GOT3 (cell line): ENCODE results near the gene TCHHL1.
A peak's percentile ranks its signal among the peaks of the same experiment; 100 is the strongest.
"Not testable (repeated sequence)": the region's sequence is repeated elsewhere in the genome, so short reads cannot be mapped to it uniquely, and the experiment has no call there.

Source experiments
- DNase-seq: peaks from one replicate; lab custom pipeline; 2025; ENCODE audit warnings: mixed read lengths; lab: John Stamatoyannopoulos, UW

The TCHHL1 gene

GRCh38 chr1:152086760-152087159, 2.1 kb downstream of the TCHHL1 start:
- DNase-seq, result no peak

- no peak for DNase-seq
Measured at GRCh38 chr1:152084853-152085252, 4.0 kb downstream of the TCHHL1 start.

- not testable (repeated sequence) for DNase-seq
Measured at GRCh38 chr1:152081026-152081425, 7.8 kb downstream of the TCHHL1 start.

DNA sequence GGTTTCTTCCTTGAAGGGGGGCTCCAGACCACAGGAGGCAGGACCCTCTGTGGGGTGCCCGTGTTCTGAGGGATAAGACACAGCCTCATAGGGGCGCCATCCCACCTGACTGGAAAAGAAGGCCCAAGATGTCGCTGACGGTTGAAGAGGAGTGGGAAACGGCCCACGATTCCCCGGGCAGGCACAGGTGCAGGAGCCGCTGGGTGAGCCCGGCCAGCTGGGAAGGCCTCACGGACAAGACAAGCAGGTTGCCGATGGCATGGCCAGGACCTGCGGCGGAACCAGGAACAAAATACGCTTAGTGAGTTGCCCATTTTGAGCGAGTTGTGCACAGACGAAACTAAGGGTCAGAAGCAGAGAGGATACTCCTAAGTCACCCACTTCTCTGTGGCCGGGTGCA, 8.4 kb downstream of the TCHHL1 start:
- DNase-seq, result not testable (repeated sequence)

GRCh38 chr1:152078831-152079441, 9.9 kb downstream of the TCHHL1 start:
- DNase-seq, result no peak

GRCh38 chr1:152072311-152072710, 16.6 kb downstream of the TCHHL1 start:
- DNase-seq, result no peak

DNA sequence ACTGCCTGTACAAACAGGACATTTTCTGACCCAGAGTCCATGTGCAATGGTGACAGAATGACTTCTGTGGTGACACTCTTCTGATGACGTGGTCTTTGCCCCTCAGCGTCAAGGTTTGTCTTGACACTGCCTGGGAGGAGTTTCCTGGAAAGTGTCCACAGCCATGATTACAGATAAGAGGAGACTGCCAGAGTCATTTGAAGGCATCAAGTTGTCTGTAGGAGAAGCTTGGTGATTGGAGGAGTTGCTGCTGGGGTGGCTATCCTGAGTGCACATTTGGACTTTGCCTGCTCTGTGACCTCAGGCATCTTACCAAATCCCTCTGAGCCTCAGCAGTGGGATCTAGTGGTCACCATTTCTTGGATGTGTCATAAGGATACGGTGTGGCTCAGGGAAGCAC, 17.7 kb downstream of the TCHHL1 start:
- DNase-seq, result no peak

GRCh38 chr1:152067929-152068328, 20.9 kb downstream of the TCHHL1 start:
- DNase-seq, result no peak

GRCh38 chr1:152067150-152067549, 21.7 kb downstream of the TCHHL1 start:
- no peak for DNase-seq

GRCh38 chr1:152061952-152062351, 26.9 kb downstream of the TCHHL1 start:
- DNase-seq, result no peak

DNA sequence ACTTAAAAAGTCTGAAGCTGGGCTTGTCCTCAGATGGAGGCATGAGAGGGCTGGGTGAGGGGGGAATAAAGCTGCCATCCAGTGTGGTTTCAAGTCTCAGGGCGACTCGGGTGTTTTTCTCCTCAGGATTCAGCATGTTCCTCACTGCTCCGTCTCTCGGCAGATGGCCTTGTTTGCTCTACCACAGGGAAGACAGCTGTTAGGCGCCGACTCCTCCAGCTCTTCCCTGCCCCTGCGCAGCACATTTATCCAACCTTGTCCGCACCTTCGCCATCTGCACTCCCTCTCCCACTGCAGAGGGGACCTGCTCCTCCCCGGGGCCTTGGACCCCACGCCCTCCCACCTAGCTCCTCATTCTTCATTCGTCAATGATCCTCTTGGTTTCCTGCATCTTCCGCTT, 35.5 kb downstream of the TCHHL1 start:
- no peak for DNase-seq

DNA sequence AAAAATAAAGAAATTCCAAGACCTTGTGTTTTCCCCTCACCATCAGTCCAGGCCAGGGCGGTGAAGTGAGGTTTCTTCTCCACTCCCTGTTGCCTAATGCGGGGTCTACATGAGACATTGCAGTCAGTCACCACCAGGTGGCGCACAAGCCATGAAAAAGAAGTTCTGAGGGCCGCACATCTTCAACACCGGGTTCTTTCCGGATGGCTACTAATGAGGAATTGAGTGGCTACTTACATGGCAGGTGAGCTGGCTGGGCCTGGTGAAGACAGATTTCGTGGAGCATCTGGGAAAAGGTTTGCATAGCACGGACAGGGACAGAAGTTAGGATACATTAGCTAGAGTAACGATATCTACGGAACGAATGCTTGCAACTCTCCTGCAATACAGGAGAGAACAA, 36.3 kb downstream of the TCHHL1 start:
- peak; percentile 17 for DNase-seq

GRCh38 chr1:152050886-152051675, 37.8 kb downstream of the TCHHL1 start:
- no peak for DNase-seq

DNA sequence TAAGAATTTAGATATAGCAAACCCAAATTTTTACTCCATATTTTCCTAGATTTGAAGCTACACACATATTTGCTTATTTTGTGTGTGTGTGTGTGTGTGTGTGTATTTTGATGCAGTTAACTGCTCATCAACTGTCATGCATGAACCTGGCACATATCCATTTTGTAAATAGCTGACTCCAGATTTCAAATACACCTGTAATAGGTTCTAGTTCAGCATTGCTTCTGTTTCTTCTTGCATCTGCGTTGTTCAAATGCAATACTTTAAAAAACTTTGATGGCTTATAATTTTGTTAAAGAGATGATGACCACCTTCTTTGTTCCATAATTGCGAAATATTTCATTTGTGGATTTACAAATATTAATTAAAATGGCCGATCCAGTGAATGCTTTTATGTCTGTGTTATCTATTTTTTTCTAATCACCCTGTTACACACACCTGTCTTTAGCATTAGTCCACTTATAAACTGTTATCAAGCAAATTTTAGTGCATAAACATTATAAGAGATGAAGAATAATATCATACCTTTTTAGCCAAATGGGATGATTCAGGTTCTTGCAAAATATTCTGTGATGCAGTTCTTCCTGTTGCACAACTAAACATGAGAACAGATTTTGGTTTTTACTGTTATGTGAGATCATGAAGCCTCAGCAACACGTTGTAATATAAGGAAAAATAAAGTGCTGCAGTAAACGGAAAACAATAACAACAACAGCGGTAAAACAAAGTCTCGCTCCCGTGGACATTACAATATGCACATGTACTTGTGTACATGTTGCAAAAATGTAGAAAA, 39.4 kb downstream of the TCHHL1 start:
- no peak for DNase-seq

DNA sequence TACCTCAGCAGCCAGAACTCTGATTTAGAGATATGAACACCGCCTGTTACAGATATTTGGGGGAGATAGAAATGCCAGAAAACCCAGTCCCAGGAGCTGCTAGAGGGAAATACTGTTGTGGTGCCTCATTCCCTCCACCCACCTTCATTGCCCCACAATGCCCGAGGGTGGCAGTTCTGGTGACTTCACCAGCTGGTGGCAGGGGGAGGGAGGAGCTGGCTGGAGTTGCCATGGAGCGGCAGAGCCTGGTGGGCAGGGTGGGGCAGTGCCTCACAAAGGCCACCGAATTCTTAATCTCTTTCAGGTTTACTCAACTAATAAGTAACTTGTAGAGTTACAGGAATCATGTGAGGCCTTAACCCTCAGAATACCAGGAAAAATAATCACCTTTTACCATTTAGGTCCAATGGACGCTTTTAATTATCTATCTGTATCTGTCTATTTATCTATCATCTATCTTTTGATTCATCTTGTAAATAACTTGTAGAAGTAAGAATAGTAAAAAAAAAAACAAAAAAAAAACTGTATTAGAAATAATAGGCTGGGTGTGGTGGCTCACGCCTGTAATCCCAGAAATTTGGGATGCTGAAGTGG, 40.4 kb downstream of the TCHHL1 start:
- peak; percentile 66 for DNase-seq

- DNase-seq, result peak; percentile 89
Measured at GRCh38 chr1:152047730-152048415, 41.0 kb downstream of the TCHHL1 start.

DNA sequence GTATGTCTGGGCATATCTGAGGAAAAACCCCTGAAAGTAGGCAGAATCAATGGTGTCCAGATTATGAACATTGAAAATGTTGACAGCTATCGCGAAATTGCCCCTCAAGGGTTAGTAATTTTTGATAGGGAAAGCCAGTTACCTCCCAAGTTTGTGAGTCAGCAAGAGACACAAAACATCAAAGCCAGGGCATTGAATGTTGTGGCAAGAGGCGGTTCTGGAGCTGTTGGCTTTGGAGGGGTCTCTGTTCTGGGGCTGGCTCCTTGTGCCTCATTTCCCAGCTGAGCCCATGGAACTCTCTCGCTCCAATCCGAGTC, 41.5 kb downstream of the TCHHL1 start:
- DNase-seq, result no peak

DNA sequence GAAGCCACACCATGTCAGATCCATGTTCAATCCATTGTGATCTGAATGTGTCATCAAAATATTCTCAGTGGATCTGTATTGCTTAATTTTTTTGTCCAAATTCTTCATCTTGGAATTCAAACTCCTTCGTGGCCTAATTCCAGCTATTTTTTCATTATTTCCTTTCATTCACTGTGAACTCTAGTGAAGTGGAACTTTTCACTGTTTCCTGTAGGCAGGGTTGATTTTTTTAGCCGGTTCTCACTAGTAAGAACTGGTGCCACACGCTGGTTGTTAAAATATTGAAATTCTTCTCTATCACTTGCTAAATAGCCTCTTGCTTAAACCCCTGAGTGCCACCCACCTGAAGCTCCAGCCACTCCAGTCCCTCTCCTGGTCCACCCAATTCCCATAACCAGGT, 44.5 kb downstream of the TCHHL1 start:
- no peak for DNase-seq

- no peak for DNase-seq
Measured at GRCh38 chr1:152043870-152044269, 45.0 kb downstream of the TCHHL1 start.

DNA sequence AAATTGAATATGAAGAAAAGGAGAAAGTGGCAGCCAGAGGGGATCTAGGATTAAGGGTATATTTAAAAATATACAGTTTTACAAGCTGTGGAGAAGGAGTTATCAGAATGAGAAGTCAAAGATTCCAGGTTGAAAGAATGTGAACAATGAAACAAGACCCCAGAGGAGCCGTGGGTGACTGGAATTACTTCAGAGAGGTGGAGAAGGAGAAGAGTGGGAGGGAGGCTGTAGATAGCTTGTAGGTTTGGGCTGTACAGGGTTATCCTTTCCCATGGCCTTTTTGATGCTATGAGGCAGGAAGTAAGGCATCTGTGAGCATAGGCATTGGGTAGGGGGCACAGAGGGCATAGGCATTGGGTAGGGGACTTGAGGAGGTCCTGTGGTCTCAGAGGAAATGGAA, 46.8 kb downstream of the TCHHL1 start:
- no peak for DNase-seq

- no peak for DNase-seq
Measured at GRCh38 chr1:152039886-152040285, 49.0 kb downstream of the TCHHL1 start.

DNA sequence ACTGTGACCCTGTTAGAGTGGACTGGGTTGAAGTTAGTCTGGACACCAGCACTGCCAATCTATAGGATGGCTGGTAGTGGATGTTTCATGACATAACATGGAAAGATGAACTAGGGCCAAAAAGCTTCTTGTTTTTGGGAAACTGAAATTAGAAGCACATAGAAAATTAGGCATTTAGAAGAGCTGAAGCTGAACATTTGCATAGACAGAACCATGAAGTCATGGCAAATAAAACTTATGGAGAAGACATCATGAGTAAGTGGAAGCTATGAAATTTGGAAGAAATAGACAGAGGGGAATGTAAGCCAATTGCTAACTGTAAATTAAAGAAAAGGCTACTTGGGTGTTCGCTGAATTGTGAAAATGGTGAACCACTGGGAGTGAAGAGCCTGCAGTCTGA, 49.4 kb downstream of the TCHHL1 start:
- no peak for DNase-seq
